GM12872 (cell line): ENCODE measurements around the gene DNAH2.

Source experiments
- CTCF ChIP-seq: IDR thresholded peaks from 3 replicates; pipeline ENCODE4 v1.5.1; 2011; ENCODE audit warnings: low read depth, mild to moderate bottlenecking, low read length, moderate library complexity; ENCODE audit not compliant: insufficient read depth

Gene DNAH2

GRCh38 chr17:7739746-7740145, 22.2 kb downstream of the DNAH2 start:
- TF ChIP-seq CTCF = no peak

- no peak for TF ChIP-seq CTCF
Measured at GRCh38 chr17:7740481-7741001, 23.0 kb downstream of the DNAH2 start.

- no peak for TF ChIP-seq CTCF
Measured at GRCh38 chr17:7742729-7743128, 25.2 kb downstream of the DNAH2 start.

GRCh38 chr17:7744416-7744815, 26.9 kb downstream of the DNAH2 start:
- TF ChIP-seq CTCF = no peak

- TF ChIP-seq CTCF = no peak
Measured at GRCh38 chr17:7745748-7746470, 28.4 kb downstream of the DNAH2 start.

- TF ChIP-seq CTCF = no peak
Measured at GRCh38 chr17:7747635-7748071, 30.1 kb downstream of the DNAH2 start.

GRCh38 chr17:7748076-7748775, 30.7 kb downstream of the DNAH2 start:
- no peak for TF ChIP-seq CTCF
